ENCODE measurements around the gene UNKL. TPM values are rescaled to one million over a fixed set of nuclear protein-coding genes. Genes with fewer than 3 reads are reported as not detected.

The UNKL gene
- total RNA-seq, 1 donor from 2014 or later = 13.4 TPM

GRCh38 chr16:1338119-1338730 is 76.3 kb downstream of the UNKL start:
- TF ChIP-seq, protein P1, sequence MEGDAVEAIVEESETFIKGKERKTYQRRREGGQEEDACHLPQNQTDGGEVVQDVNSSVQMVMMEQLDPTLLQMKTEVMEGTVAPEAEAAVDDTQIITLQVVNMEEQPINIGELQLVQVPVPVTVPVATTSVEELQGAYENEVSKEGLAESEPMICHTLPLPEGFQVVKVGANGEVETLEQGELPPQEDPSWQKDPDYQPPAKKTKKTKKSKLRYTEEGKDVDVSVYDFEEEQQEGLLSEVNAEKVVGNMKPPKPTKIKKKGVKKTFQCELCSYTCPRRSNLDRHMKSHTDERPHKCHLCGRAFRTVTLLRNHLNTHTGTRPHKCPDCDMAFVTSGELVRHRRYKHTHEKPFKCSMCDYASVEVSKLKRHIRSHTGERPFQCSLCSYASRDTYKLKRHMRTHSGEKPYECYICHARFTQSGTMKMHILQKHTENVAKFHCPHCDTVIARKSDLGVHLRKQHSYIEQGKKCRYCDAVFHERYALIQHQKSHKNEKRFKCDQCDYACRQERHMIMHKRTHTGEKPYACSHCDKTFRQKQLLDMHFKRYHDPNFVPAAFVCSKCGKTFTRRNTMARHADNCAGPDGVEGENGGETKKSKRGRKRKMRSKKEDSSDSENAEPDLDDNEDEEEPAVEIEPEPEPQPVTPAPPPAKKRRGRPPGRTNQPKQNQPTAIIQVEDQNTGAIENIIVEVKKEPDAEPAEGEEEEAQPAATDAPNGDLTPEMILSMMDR (IDR thresholded peaks at IDR 0.05; ENCODE audit: borderline replicate concordance) = peak; percentile 42
- intact Hi-C loops (cut with micrococcal nuclease) = no loop called here
- Histone ChIP-seq H3K4me1 (peaks cover 22% of the 10 kb centered on the region), H3K4me3 (no peak overlapping the region), H3K9me3 (replicated peaks) (no peaks in the 10 kb centered on the region), H3K36me3 (no peaks in the 10 kb centered on the region), H3K27ac (replicated peaks) (no peak overlapping the region), H3K27me3 (ENCODE audit: low read depth) (peaks cover 28% of the 10 kb centered on the region)
- DNase-seq = no peak

GRCh38 chr16:1337486-1337885 is 77.0 kb downstream of the UNKL start:
- H3K4me1 ChIP-seq = peaks cover 25% of the 10 kb centered on the region
- H3K36me3 ChIP-seq = no peaks in the 10 kb centered on the region
- H3K9me3 ChIP-seq (replicated peaks) = no peaks in the 10 kb centered on the region
- intact Hi-C loops (cut with micrococcal nuclease) = no loop called here
- TF ChIP-seq, protein P1 (IDR thresholded peaks at IDR 0.05; ENCODE audit: borderline replicate concordance) = no peak
- H3K4me3 ChIP-seq = no peak overlapping the region
- H3K27me3 ChIP-seq (ENCODE audit: low read depth) = peaks cover 36% of the 10 kb centered on the region
- DNase-seq = no peak
- no peak overlapping the region for H3K27ac ChIP-seq (replicated peaks)

- TF ChIP-seq, protein P1 (IDR thresholded peaks at IDR 0.05; ENCODE audit: borderline replicate concordance) = no peak
- H3K9me3 ChIP-seq (replicated peaks) = no peaks in the 10 kb centered on the region
- intact Hi-C loops (cut with micrococcal nuclease) = no loop called here
- H3K27me3 ChIP-seq (ENCODE audit: low read depth) = peaks cover 45% of the 10 kb centered on the region
- no peak overlapping the region for H3K4me3 ChIP-seq
- no peaks in the 10 kb centered on the region for H3K36me3 ChIP-seq
- H3K27ac ChIP-seq (replicated peaks) = no peak overlapping the region
- DNase-seq = no peak
- H3K4me1 ChIP-seq = peaks cover 31% of the 10 kb centered on the region
Observed at GRCh38 chr16:1336619-1337018, 77.9 kb downstream of the UNKL start.

DNA sequence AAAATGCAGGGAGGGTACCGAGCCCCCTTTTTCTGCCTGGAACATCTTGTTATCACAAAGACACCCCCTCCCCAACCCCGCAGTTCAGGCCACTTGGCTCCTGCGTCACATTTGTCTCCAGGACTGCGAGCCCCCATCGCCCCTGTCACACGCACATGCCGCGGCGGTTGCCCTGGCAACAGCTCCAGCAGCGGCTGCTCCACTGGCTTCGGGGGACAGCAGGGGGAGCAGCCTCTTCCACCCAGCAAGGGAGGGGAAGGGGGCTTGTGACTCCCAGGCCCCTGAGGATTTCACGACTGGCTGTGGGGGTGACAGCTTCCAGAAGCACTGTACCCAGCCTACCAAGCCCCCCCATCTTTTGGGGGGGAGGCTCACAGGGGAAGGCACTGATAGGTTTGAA is 78.5 kb downstream of the UNKL start:
- Histone ChIP-seq H3K4me3 (no peak overlapping the region), H3K4me1 (peaks cover 38% of the 10 kb centered on the region), H3K9me3 (replicated peaks) (no peaks in the 10 kb centered on the region), H3K27me3 (ENCODE audit: low read depth) (peaks cover 51% of the 10 kb centered on the region), H3K36me3 (no peaks in the 10 kb centered on the region), H3K27ac (replicated peaks) (no peak overlapping the region)
- DNase-seq = no peak
- intact Hi-C loops (cut with micrococcal nuclease) = no loop called here
- TF ChIP-seq, protein P1 (IDR thresholded peaks at IDR 0.05; ENCODE audit: borderline replicate concordance) = no peak

DNA sequence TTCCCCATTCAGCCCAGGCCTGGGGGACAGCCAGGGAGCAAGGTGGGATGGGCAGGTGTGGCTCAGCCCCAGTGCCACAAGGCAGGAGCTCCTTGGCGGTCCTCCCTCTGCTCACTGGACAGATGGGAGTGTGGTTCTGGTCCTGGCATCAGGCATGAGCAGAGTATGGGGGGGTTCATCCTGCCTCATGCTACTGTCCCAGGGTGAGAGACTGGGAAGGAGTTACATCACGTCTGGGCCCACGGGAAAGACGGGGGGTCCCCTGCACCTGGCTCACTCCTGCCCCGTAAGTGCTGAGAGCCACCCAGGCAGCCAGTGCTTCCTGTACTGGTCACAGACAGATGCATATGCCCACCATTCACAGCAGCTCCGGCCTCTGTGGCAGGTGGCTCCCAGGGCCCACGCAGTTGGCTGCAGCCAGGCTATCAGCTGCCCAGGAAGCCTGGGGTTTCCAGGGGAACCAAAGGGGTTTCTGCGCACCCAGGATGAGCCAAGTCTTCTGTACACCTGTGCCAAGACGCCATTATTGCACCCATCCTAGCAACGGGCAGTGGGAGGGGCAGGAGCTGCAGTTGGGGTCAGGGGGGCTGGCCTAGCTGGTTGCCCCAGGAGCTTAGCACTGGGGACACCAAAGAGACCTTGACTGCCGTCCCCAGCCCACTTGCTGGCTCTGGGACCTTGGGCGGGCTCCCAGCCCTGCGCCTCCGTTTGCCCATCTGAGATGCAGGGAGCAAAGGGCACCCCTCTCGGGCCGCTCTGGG is 79.1 kb downstream of the UNKL start:
- H3K27me3 ChIP-seq (ENCODE audit: low read depth) = peaks cover 57% of the 10 kb centered on the region
- no peak overlapping the region for H3K27ac ChIP-seq (replicated peaks)
- DNase-seq = no peak
- H3K4me3 ChIP-seq = no peak overlapping the region
- H3K9me3 ChIP-seq (replicated peaks) = peaks cover 3% of the 10 kb centered on the region
- TF ChIP-seq, protein P1 (IDR thresholded peaks at IDR 0.05; ENCODE audit: borderline replicate concordance) = no peak
- no peaks in the 10 kb centered on the region for H3K36me3 ChIP-seq
- peaks cover 38% of the 10 kb centered on the region for H3K4me1 ChIP-seq
- intact Hi-C loops (cut with micrococcal nuclease) = no loop called here

All from left ventricle myocardium inferior (tissue), 1 donor.